ENCODE data around the gene HPGDS.

HPGDS gene

DNA sequence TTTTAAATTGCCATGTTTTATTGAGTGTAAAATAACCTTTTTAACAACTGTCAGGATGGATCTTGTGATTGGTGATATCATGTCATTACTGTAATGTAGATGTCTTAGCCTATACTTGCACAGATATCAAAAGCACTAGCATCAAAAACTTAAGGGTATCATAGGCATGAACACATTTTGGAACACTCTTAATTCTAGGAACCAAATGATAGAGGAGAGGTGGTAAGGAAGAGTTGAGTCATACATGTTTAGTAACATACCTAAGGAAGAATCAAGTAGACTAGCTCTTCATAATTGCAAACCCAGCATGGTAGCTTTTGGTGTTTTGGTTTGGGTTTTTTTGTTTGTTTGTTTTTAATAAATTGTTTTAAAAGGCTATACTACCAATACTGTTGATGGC lies 91.5 kb downstream of the HPGDS start:
- DNase-seq (ENCODE audit: low read depth): no peak

All from stimulated activated CD4-positive, alpha-beta T cell treated with anti-CD3 and anti-CD28 coated beads, Interleukin-2, amount 100 ng/mL, for 4 hours (primary cell).